Endothelial cell (in vitro differentiated cells): ENCODE results near the gene SPRTN. TPM values are rescaled to one million over a fixed set of nuclear protein-coding genes. Genes with fewer than 3 reads are reported as not detected.

Experiments
- DNase-seq: peaks from one replicate; pipeline ENCODE4 v3.0.0; 2021; ENCODE audit warnings: low spot score
- H3K27ac Mint-ChIP-seq: one replicate; pipeline ENCODE4 v1.8.0; 2021; ENCODE audit warnings: mixed read lengths, inconsistent platforms; ENCODE audit not compliant: unreplicated experiment
- H3K27me3 Mint-ChIP-seq: one replicate; pipeline ENCODE4 v1.8.0; 2021; ENCODE audit warnings: mild to moderate bottlenecking, moderate library complexity, mixed read lengths, inconsistent platforms; ENCODE audit not compliant: unreplicated experiment
- H3K36me3 Mint-ChIP-seq: one replicate; pipeline ENCODE4 v1.8.0; 2021; ENCODE audit warnings: mild to moderate bottlenecking, low read depth, mixed read lengths, inconsistent platforms; ENCODE audit not compliant: unreplicated experiment
- H3K4me1 Mint-ChIP-seq: one replicate; pipeline ENCODE4 v1.8.0; 2021; ENCODE audit warnings: mild to moderate bottlenecking, mixed read lengths, inconsistent platforms; ENCODE audit not compliant: unreplicated experiment
- H3K4me3 Mint-ChIP-seq: one replicate; pipeline ENCODE4 v1.8.0; 2021; ENCODE audit warnings: mild to moderate bottlenecking, mixed read lengths, inconsistent platforms; ENCODE audit not compliant: unreplicated experiment
- H3K9me3 Mint-ChIP-seq: one replicate; pipeline ENCODE4 v1.8.0; 2021; ENCODE audit warnings: mixed read lengths, inconsistent platforms; ENCODE audit not compliant: unreplicated experiment
- total RNA-seq: library from RNA; stranded (reverse); fragmentation: NEBNext Ultra II Directional; extraction: Animal tissue kit (Norgen Biotek cat#: 25700); gene quantifications from one replicate; pipeline ENCODE4 v1.2.1, GENCODE V29; 2021; ENCODE audit not compliant: unreplicated experiment
- TF ChIP-seq, protein P1 (sequence below): fragments of 200-600 bp; sonication (generic); IDR thresholded peaks from one replicate; pipeline ENCODE4 v1.5.0; 2021; ENCODE audit warnings: antibody characterized with exemption; ENCODE audit not compliant: unreplicated experiment

The SPRTN gene
- total RNA-seq, 1 donor from 2014 or later: 13.5 TPM

DNA sequence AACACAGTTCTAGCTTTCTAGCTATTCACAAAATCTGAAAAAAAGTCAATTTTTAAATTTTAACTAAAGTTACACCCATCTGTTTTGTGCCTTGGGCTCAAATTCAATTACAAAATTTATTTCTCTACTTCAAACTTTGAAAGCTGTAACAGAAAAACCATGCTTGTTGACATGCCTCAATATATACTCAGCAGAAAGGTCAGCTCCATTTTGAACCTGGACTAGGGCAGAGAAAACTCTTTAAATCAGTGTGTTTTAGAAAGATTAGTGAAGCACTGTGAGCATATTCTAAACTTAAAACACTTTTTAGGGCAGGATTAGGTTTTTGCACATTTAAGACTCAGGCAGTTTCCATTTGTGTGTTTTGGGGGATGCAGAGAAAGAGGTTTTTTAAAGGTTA is 34.4 kb downstream of the SPRTN start:
- TF ChIP-seq, protein P1, sequence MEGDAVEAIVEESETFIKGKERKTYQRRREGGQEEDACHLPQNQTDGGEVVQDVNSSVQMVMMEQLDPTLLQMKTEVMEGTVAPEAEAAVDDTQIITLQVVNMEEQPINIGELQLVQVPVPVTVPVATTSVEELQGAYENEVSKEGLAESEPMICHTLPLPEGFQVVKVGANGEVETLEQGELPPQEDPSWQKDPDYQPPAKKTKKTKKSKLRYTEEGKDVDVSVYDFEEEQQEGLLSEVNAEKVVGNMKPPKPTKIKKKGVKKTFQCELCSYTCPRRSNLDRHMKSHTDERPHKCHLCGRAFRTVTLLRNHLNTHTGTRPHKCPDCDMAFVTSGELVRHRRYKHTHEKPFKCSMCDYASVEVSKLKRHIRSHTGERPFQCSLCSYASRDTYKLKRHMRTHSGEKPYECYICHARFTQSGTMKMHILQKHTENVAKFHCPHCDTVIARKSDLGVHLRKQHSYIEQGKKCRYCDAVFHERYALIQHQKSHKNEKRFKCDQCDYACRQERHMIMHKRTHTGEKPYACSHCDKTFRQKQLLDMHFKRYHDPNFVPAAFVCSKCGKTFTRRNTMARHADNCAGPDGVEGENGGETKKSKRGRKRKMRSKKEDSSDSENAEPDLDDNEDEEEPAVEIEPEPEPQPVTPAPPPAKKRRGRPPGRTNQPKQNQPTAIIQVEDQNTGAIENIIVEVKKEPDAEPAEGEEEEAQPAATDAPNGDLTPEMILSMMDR: no peak
- Mint-ChIP-seq H3K4me1 (peaks cover 8% of the 10 kb centered on the region), H3K9me3 (no peaks in the 10 kb centered on the region), H3K36me3 (peaks cover 5% of the 10 kb centered on the region), H3K27ac (no peak overlapping the region), H3K27me3 (no peaks in the 10 kb centered on the region), H3K4me3 (no peak overlapping the region)
- DNase-seq: no peak

DNA sequence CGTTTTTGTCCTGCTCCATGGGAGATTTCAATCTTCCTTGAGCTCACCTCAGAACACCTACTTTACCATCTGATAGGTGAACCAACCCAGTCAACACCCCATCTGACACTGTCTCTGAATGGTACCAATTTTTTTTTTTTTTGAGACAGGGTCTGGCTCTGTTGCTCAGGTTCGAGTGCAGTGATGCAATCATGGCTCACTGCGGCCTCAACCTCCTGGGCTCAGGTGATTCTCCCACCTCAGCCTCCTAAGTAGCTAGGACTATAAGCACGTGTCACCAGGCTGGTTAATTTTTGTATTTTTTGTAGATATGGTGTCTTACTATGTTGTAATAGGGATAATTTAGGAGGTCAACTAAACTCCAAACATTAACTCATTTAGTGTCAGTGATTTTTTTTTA is 36.3 kb downstream of the SPRTN start:
- Mint-ChIP-seq H3K27ac (no peak overlapping the region), H3K27me3 (no peaks in the 10 kb centered on the region), H3K4me3 (no peak overlapping the region), H3K36me3 (no peaks in the 10 kb centered on the region), H3K4me1 (peaks cover 24% of the 10 kb centered on the region), H3K9me3 (no peaks in the 10 kb centered on the region)
- no peak for DNase-seq
- TF ChIP-seq, protein P1: no peak

DNA sequence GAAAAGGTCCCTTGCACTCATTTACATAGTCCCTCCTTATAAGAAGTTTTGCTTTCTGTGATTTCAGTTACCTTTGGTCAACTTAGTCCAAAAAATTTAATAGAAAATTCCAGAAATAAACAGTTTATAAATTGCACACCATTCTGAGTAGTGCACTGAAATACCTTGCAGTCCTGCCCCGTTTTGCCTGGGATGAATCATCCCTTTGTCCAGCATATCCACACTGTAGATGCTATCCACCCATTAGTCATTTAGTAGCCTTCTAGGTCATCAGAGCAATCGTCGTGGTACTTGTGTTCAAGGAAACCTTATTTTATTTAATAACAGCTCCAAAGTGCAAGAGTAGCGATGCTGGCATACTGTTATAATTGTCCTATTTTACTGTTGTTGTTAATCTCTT is 38.0 kb downstream of the SPRTN start:
- no peaks in the 10 kb centered on the region for H3K9me3 Mint-ChIP-seq
- H3K4me3 Mint-ChIP-seq: no peak overlapping the region
- no peaks in the 10 kb centered on the region for H3K36me3 Mint-ChIP-seq
- H3K27ac Mint-ChIP-seq: no peak overlapping the region
- DNase-seq: no peak
- TF ChIP-seq, protein P1: no peak
- no peaks in the 10 kb centered on the region for H3K27me3 Mint-ChIP-seq
- H3K4me1 Mint-ChIP-seq: peaks cover 30% of the 10 kb centered on the region

DNA sequence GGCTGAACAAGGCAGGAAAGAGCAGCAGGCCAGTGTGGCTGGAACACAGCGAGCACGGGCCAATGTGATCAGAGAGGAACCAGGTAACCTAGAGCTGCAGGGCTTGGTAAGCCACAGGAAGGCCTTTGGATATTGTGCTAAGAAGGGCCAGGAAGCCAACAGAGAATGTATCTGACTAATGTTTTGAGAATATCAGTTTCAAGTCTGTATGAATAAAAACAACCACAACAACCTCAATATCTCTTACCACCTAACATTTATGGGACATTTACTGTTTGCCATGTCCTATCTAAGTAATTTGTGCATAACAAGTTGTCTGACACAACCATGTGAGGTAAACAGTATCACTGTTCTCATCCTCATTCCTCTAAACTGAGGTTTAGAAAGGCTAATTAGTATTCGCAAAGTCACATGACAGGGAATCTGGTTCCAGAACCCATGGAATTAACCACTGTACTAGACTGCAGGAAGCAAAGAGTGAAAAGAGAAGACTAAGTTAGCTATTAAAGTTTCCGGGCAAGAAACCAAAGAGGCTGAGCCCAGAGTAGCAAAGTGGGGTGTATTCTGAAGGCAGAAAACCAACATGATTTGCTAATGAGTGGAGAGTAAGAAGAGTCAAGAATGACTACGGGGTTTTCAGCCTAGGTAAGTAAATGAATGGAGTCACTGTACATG is 38.9 kb downstream of the SPRTN start:
- no peak overlapping the region for H3K4me3 Mint-ChIP-seq
- H3K27ac Mint-ChIP-seq: no peak overlapping the region
- DNase-seq: no peak
- no peaks in the 10 kb centered on the region for H3K27me3 Mint-ChIP-seq
- TF ChIP-seq, protein P1: no peak
- H3K36me3 Mint-ChIP-seq: no peaks in the 10 kb centered on the region
- H3K9me3 Mint-ChIP-seq: no peaks in the 10 kb centered on the region
- peaks cover 30% of the 10 kb centered on the region for H3K4me1 Mint-ChIP-seq

GRCh38 chr1:231381729-231382128 is 43.6 kb downstream of the SPRTN start:
- peaks cover 27% of the 10 kb centered on the region for H3K4me1 Mint-ChIP-seq
- no peak overlapping the region for H3K27ac Mint-ChIP-seq
- no peak overlapping the region for H3K4me3 Mint-ChIP-seq

More at GRCh38 chr1:231381729-231382128, 43.6 kb downstream of the SPRTN start:
- no peaks in the 10 kb centered on the region for H3K36me3 Mint-ChIP-seq
- DNase-seq: no peak
- H3K27me3 Mint-ChIP-seq: no peaks in the 10 kb centered on the region
- TF ChIP-seq, protein P1: no peak
- H3K9me3 Mint-ChIP-seq: no peaks in the 10 kb centered on the region
